Astrocyte of the spinal cord (primary cell): Measurements from ENCODE around the gene FBF1.

Experiments used
- DNase-seq: peaks from one replicate; pipeline ENCODE4 v3.0.0; 2011; ENCODE audit warnings: low read depth, low spot score
- H3K4me3 ChIP-seq: 2 replicates; pipeline ENCODE4 v1.5.1; 2011; ENCODE audit warnings: low read depth, mild to moderate bottlenecking, low read length, moderate library complexity
- CTCF ChIP-seq: IDR thresholded peaks from 2 replicates; pipeline ENCODE4 v1.5.1; 2012; ENCODE audit warnings: low read depth, mild to moderate bottlenecking, low read length, inconsistent platforms
- in situ Hi-C: cut with HindIII; loops from 2 replicates; pipeline ENCODE4 v1.10.0; 2017; ENCODE audit warnings: low sequenced_read_pairs

Gene FBF1

GRCh38 chr17:75917917-75918445 lies 22.9 kb downstream of the FBF1 start:
- no peak overlapping the region for H3K4me3 ChIP-seq
- TF ChIP-seq CTCF = no peak

GRCh38 chr17:75917141-75917916 lies 23.5 kb downstream of the FBF1 start:
- no peak for TF ChIP-seq CTCF
- in situ Hi-C loops = no loop called here
- H3K4me3 ChIP-seq = no peak overlapping the region
- DNase-seq = no peak

More at GRCh38 chr17:75917917-75918445, 22.9 kb downstream of the FBF1 start:
- no peak for DNase-seq
- in situ Hi-C loops = no loop called here

GRCh38 chr17:75915268-75915667 lies 25.6 kb downstream of the FBF1 start:
- DNase-seq = no peak
- no peak overlapping the region for H3K4me3 ChIP-seq
- in situ Hi-C loops = no loop called here
- no peak for TF ChIP-seq CTCF

- TF ChIP-seq CTCF = no peak
- no peak for DNase-seq
- no peak overlapping the region for H3K4me3 ChIP-seq
- in situ Hi-C loops = no loop called here
Observed at GRCh38 chr17:75914643-75915267, 26.1 kb downstream of the FBF1 start.

- DNase-seq = no peak
- H3K4me3 ChIP-seq = no peak overlapping the region
- in situ Hi-C loops = no loop called here
- no peak for TF ChIP-seq CTCF
Observed at GRCh38 chr17:75913537-75914210, 27.2 kb downstream of the FBF1 start.

GRCh38 chr17:75910699-75911098 lies 30.1 kb downstream of the FBF1 start:
- in situ Hi-C loops = no loop called here
- no peak overlapping the region for H3K4me3 ChIP-seq
- DNase-seq = no peak
- no peak for TF ChIP-seq CTCF
